ES-I3 (cell line): ENCODE data around the gene P2RY12.

Experiments used
- H3K36me3 ChIP-seq: 2 replicates; pipeline ENCODE4 v1.6.1; 2013; ENCODE audit warnings: mild to moderate bottlenecking, low read length, control low read depth, moderate library complexity; ENCODE audit not compliant: insufficient read depth
- H3K4me1 ChIP-seq: 2 replicates; pipeline ENCODE4 v1.6.1; 2013; ENCODE audit warnings: mild to moderate bottlenecking, control low read depth, low read length; ENCODE audit not compliant: insufficient read depth
- H3K9ac ChIP-seq: 2 replicates; pipeline ENCODE4 v1.6.1; 2013; ENCODE audit warnings: low read depth, mild to moderate bottlenecking, low read length, moderate library complexity
- H3K9me3 ChIP-seq: 2 replicates; pipeline ENCODE4 v1.6.1; 2013; ENCODE audit warnings: mild to moderate bottlenecking, low read length, moderate library complexity; ENCODE audit not compliant: control insufficient read depth, insufficient read depth

The P2RY12 gene

GRCh38 chr3:151300539-151300938 is 84.0 kb downstream of the P2RY12 start:
- Histone ChIP-seq H3K36me3 (no peaks in the 10 kb centered on the region), H3K4me1 (peaks cover 9% of the 10 kb centered on the region), H3K9me3 (no peaks in the 10 kb centered on the region), H3K9ac (no peak overlapping the region)

- Histone ChIP-seq H3K4me1 (no peaks in the 10 kb centered on the region), H3K9me3 (no peaks in the 10 kb centered on the region), H3K9ac (no peak overlapping the region), H3K36me3 (no peaks in the 10 kb centered on the region)
These were observed 85.5 kb downstream of the P2RY12 start for GRCh38 chr3:151299006-151299405.

- no peaks in the 10 kb centered on the region for H3K36me3 ChIP-seq
- H3K9me3 ChIP-seq: no peaks in the 10 kb centered on the region
- H3K9ac ChIP-seq: no peak overlapping the region
- no peaks in the 10 kb centered on the region for H3K4me1 ChIP-seq
These were observed 87.1 kb downstream of the P2RY12 start for GRCh38 chr3:151297429-151297828.

- Histone ChIP-seq H3K9ac (no peak overlapping the region), H3K9me3 (no peaks in the 10 kb centered on the region), H3K4me1 (no peaks in the 10 kb centered on the region), H3K36me3 (no peaks in the 10 kb centered on the region)
These were observed 88.3 kb downstream of the P2RY12 start for GRCh38 chr3:151296226-151296625.

GRCh38 chr3:151293127-151293526 is 91.4 kb downstream of the P2RY12 start:
- H3K9ac ChIP-seq: no peak overlapping the region

GRCh38 chr3:151290673-151291072 is 93.9 kb downstream of the P2RY12 start:
- no peaks in the 10 kb centered on the region for H3K36me3 ChIP-seq
- no peaks in the 10 kb centered on the region for H3K9me3 ChIP-seq
- H3K9ac ChIP-seq: no peak overlapping the region
- H3K4me1 ChIP-seq: no peaks in the 10 kb centered on the region

More at GRCh38 chr3:151293127-151293526, 91.4 kb downstream of the P2RY12 start:
- no peaks in the 10 kb centered on the region for H3K4me1 ChIP-seq
- H3K36me3 ChIP-seq: no peaks in the 10 kb centered on the region
- no peaks in the 10 kb centered on the region for H3K9me3 ChIP-seq

- Histone ChIP-seq H3K4me1 (no peaks in the 10 kb centered on the region), H3K9ac (no peak overlapping the region), H3K36me3 (no peaks in the 10 kb centered on the region), H3K9me3 (no peaks in the 10 kb centered on the region)
These were observed 95.1 kb downstream of the P2RY12 start for GRCh38 chr3:151289445-151289844.
